SK-N-SH treated with all-trans-retinoic acid at 6 μM for 48 hours (cell line): ENCODE data around the gene CEP57L1.

Source experiments
- ATAC-seq: fragments of 200-7000 bp; cut with Tn5 transposase; 3 replicates; pipeline ENCODE4 v1.9.1; 2020; ENCODE audit warnings: mild to moderate bottlenecking, moderate library complexity
- ARNTL ChIP-seq: fragments of 450-650 bp; formaldehyde crosslinking; IDR thresholded peaks from 2 replicates; pipeline ENCODE4 v1.5.0; 2020; ENCODE audit warnings: low read depth, mild to moderate bottlenecking, moderate library complexity, borderline replicate concordance
- BACH2 ChIP-seq: fragments of 250-450 bp; sonication (Bioruptor Pico); IDR thresholded peaks from 2 replicates; pipeline ENCODE4 v1.9.0; 2021; ENCODE audit warnings: mild to moderate bottlenecking, borderline replicate concordance
- CREB5 ChIP-seq: fragments of 250-450 bp; sonication (Bioruptor Pico); IDR thresholded peaks from 2 replicates; pipeline ENCODE4 v1.5.1; 2020; ENCODE audit warnings: low read depth, mild to moderate bottlenecking, moderate library complexity
- CSDC2 ChIP-seq: fragments of 250-450 bp; sonication (Bioruptor Pico); IDR thresholded peaks from 2 replicates; pipeline ENCODE4 v1.5.0; 2020; ENCODE audit warnings: mild to moderate bottlenecking, moderate library complexity
- CSRNP3 ChIP-seq: fragments of 250-450 bp; sonication (Bioruptor Pico); IDR thresholded peaks from 2 replicates; pipeline ENCODE4 v1.5.1; 2021; ENCODE audit warnings: mild to moderate bottlenecking, moderate library complexity
- ESRRG ChIP-seq: fragments of 250-450 bp; sonication (Bioruptor Pico); IDR thresholded peaks from 2 replicates; pipeline ENCODE4 v1.6.1; 2021; ENCODE audit warnings: mild to moderate bottlenecking
- GLIS3 ChIP-seq: fragments of 250-450 bp; sonication (Bioruptor Pico); IDR thresholded peaks from 2 replicates; pipeline ENCODE4 v1.5.0; 2020; ENCODE audit warnings: mild to moderate bottlenecking, moderate library complexity
- ISL1 ChIP-seq: fragments of 250-450 bp; sonication (Bioruptor Pico); IDR thresholded peaks from 2 replicates; pipeline ENCODE4 v2.1.2; 2022; ENCODE audit warnings: mild to moderate bottlenecking, moderate library complexity
- OSR1 ChIP-seq: fragments of 250-450 bp; sonication (Bioruptor Pico); IDR thresholded peaks from 2 replicates; pipeline ENCODE4 v1.8.0; 2022; ENCODE audit warnings: moderate library complexity, mild to moderate bottlenecking, inconsistent platforms
- PATZ1 ChIP-seq: fragments of 250-450 bp; sonication (Bioruptor Pico); IDR thresholded peaks from 2 replicates; pipeline ENCODE4 v1.8.0; 2020; ENCODE audit warnings: mild to moderate bottlenecking, moderate library complexity, borderline replicate concordance
- POU6F1 ChIP-seq: fragments of 250-450 bp; sonication (Bioruptor Pico); IDR thresholded peaks from 2 replicates; pipeline ENCODE4 v1.8.0; 2021; ENCODE audit warnings: low read depth, mild to moderate bottlenecking, moderate library complexity, borderline replicate concordance
- PPARA ChIP-seq: fragments of 250-450 bp; sonication (Bioruptor Pico); IDR thresholded peaks from 2 replicates; pipeline ENCODE4 v1.5.0; 2020; ENCODE audit warnings: mild to moderate bottlenecking, borderline replicate concordance
- SNAI2 ChIP-seq: fragments of 250-450 bp; sonication (Bioruptor Pico); IDR thresholded peaks from 2 replicates; pipeline ENCODE4 v1.5.0; 2020; ENCODE audit warnings: mild to moderate bottlenecking, moderate library complexity
- TCF4 ChIP-seq: fragments of 250-450 bp; sonication (Bioruptor Pico); IDR thresholded peaks from 2 replicates; pipeline ENCODE4 v1.8.0; 2021; ENCODE audit warnings: mild to moderate bottlenecking, moderate library complexity, borderline replicate concordance
- TOX ChIP-seq: fragments of 250-450 bp; sonication (Bioruptor Pico); IDR thresholded peaks from 2 replicates; pipeline ENCODE4 v1.8.0; 2021; ENCODE audit warnings: mild to moderate bottlenecking, moderate library complexity, borderline replicate concordance
- TSHZ2 ChIP-seq: fragments of 250-450 bp; sonication (Bioruptor Pico); IDR thresholded peaks from 2 replicates; pipeline ENCODE4 v1.5.0; 2020; ENCODE audit warnings: mild to moderate bottlenecking, moderate library complexity
- ZC3H10 ChIP-seq: fragments of 250-450 bp; sonication (Bioruptor Pico); IDR thresholded peaks from 2 replicates; pipeline ENCODE4 v1.5.1; 2021; ENCODE audit warnings: mild to moderate bottlenecking, moderate library complexity
- ZFP3 ChIP-seq: fragments of 250-450 bp; sonication (Bioruptor Pico); IDR thresholded peaks from 2 replicates; pipeline ENCODE4 v1.5.0; 2020; ENCODE audit warnings: mild to moderate bottlenecking, moderate library complexity
- ZFP30 ChIP-seq: fragments of 450-650 bp; formaldehyde crosslinking; IDR thresholded peaks from 2 replicates; pipeline ENCODE4 v1.5.0; 2022; ENCODE audit warnings: mild to moderate bottlenecking, moderate library complexity
- ZNF565 ChIP-seq: fragments of 450-650 bp; formaldehyde crosslinking; conservative IDR thresholded peaks from 2 replicates; pipeline ENCODE4 v1.5.0; 2020; ENCODE audit warnings: low read depth, mild to moderate bottlenecking, moderate library complexity
- ZNF70 ChIP-seq: fragments of 450-650 bp; formaldehyde crosslinking; IDR thresholded peaks from 2 replicates; pipeline ENCODE4 v1.5.0; 2020; ENCODE audit warnings: mild to moderate bottlenecking, moderate library complexity
- ZNF8 ChIP-seq: fragments of 450-650 bp; formaldehyde crosslinking; IDR thresholded peaks from 2 replicates; pipeline ENCODE4 v1.5.0; 2020; ENCODE audit warnings: mild to moderate bottlenecking, moderate library complexity

Gene CEP57L1

GRCh38 chr6:109055771-109056235 is 39.5 kb upstream of the CEP57L1 start:
- TF ChIP-seq TOX (CRISPR knock-in tag) (no peak), TCF4 (no peak)
- TF ChIP-seq, all 23 proteins: peak for 0
- ATAC-seq: no peak

- TF ChIP-seq CREB5 (CRISPR knock-in tag): no peak
- no peak for TF ChIP-seq ESRRG (CRISPR knock-in tag)
- TF ChIP-seq BACH2 (CRISPR knock-in tag): no peak
- TF ChIP-seq ZFP3 (CRISPR knock-in tag): no peak
- no peak for TF ChIP-seq POU6F1 (CRISPR knock-in tag)
- TF ChIP-seq ZFP30 (CRISPR knock-in tag): no peak
- no peak for TF ChIP-seq ZNF565 (CRISPR knock-in tag)
- no peak for TF ChIP-seq GLIS3 (CRISPR knock-in tag)
- no peak for TF ChIP-seq ZC3H10 (CRISPR knock-in tag)
- TF ChIP-seq TCF4: no peak
- no peak for TF ChIP-seq SNAI2 (CRISPR knock-in tag)
- no peak for TF ChIP-seq ZNF70 (CRISPR knock-in tag)
- TF ChIP-seq PPARA (CRISPR knock-in tag): no peak
- TF ChIP-seq CSRNP3: no peak
- no peak for TF ChIP-seq CSDC2 (CRISPR knock-in tag)
- TF ChIP-seq ZNF8: no peak
Observed at GRCh38 chr6:109056661-109057060, 38.6 kb upstream of the CEP57L1 start.

GRCh38 chr6:109058620-109059019 is 36.7 kb upstream of the CEP57L1 start:
- ATAC-seq: no peak
- TF ChIP-seq PATZ1 (CRISPR knock-in tag) (no peak), ARNTL (CRISPR knock-in tag) (no peak), TCF4 (no peak), ZNF70 (CRISPR knock-in tag) (no peak), ZC3H10 (CRISPR knock-in tag) (no peak), ZFP30 (CRISPR knock-in tag) (no peak), ISL1 (CRISPR knock-in tag) (no peak), ESRRG (CRISPR knock-in tag) (no peak), PPARA (CRISPR knock-in tag) (no peak), OSR1 (CRISPR knock-in tag) (no peak), ZFP3 (CRISPR knock-in tag) (no peak), TSHZ2 (CRISPR knock-in tag) (no peak), TOX (CRISPR knock-in tag) (no peak)

More at GRCh38 chr6:109056661-109057060, 38.6 kb upstream of the CEP57L1 start:
- ATAC-seq: no peak
